HL-60 (cell line): Measurements from ENCODE around the gene MFAP1.
"Not testable (repeated sequence)": the region's sequence is repeated elsewhere in the genome, so short reads cannot be mapped to it uniquely, and the experiment has no call there.

Experiments used
- DNase-seq, 2 experiments: peaks; one replicate each; pipeline ENCODE4 v3.0.0-alpha.2; 2010 to 2020; ENCODE audit warnings: low read depth in 1 of 2, low spot score in 1 of 2
- H3K27ac ChIP-seq: fragments of 250-450 bp; sonication (Bioruptor Pico); replicated peaks from 2 replicates; pipeline ENCODE4 v1.5.1; 2020; ENCODE audit warnings: mild to moderate bottlenecking, moderate library complexity
- H3K27me3 ChIP-seq: fragments of 250-450 bp; sonication (Bioruptor Pico); 2 replicates; pipeline ENCODE4 v1.5.1; 2021; ENCODE audit warnings: mild to moderate bottlenecking, moderate library complexity; ENCODE audit not compliant: insufficient read depth, poor library complexity, severe bottlenecking
- H3K4me3 ChIP-seq: replicated peaks from 2 replicates; pipeline ENCODE4 v1.5.1; 2011; ENCODE audit warnings: mild to moderate bottlenecking, control low read depth, low read length; ENCODE audit not compliant: insufficient read depth
- CTCF ChIP-seq: IDR thresholded peaks from one replicate; pipeline ENCODE4 v1.5.1; 2011; ENCODE audit warnings: low read length, control low read depth, inconsistent platforms; ENCODE audit not compliant: insufficient read depth
- GABPA ChIP-seq: IDR thresholded peaks from 2 replicates; pipeline ENCODE4 v1.6.1; 2012; ENCODE audit warnings: low read depth
- POLR2AphosphoS5 ChIP-seq: IDR thresholded peaks from 2 replicates; pipeline ENCODE4 v1.6.1; 2012; ENCODE audit warnings: low read depth
- REST ChIP-seq: IDR thresholded peaks from 2 replicates; pipeline ENCODE4 v1.6.1; 2012; ENCODE audit warnings: low read depth; ENCODE audit not compliant: insufficient replicate concordance
- SPI1 ChIP-seq: IDR thresholded peaks from 2 replicates; pipeline ENCODE4 v1.6.1; 2012; ENCODE audit warnings: low read depth, mild to moderate bottlenecking, borderline replicate concordance

The MFAP1 gene

GRCh38 chr15:43845421-43845820, 20.9 kb upstream of the MFAP1 start:
- TF ChIP-seq CTCF = no peak
- TF ChIP-seq REST = no peak
- TF ChIP-seq GABPA = no peak
- H3K4me3 ChIP-seq = no peak overlapping the region
- DNase-seq = no peak
- H3K27me3 ChIP-seq = no peaks in the 10 kb centered on the region
- no peak overlapping the region for H3K27ac ChIP-seq

GRCh38 chr15:43832485-43832884, 8.0 kb upstream of the MFAP1 start:
- H3K4me3 ChIP-seq, H3K27me3 ChIP-seq, DNase-seq, H3K27ac ChIP-seq: not testable (repeated sequence)

- not testable (repeated sequence) for H3K27ac ChIP-seq, DNase-seq, H3K27me3 ChIP-seq, H3K4me3 ChIP-seq
Measured at GRCh38 chr15:43831519-43832052, 7.1 kb upstream of the MFAP1 start.

- H3K4me3 ChIP-seq, DNase-seq, H3K27ac ChIP-seq, H3K27me3 ChIP-seq: not testable (repeated sequence)
Measured at GRCh38 chr15:43830691-43831275, 6.3 kb upstream of the MFAP1 start.

- H3K27me3 ChIP-seq, DNase-seq, H3K4me3 ChIP-seq, H3K27ac ChIP-seq: not testable (repeated sequence)
Measured at GRCh38 chr15:43829951-43830540, 5.6 kb upstream of the MFAP1 start.

GRCh38 chr15:43828061-43828657, 3.7 kb upstream of the MFAP1 start:
- Histone ChIP-seq H3K27me3 (no peaks in the 10 kb centered on the region), H3K27ac (peak overlapping the region; percentile 85), H3K4me3 (peak overlapping the region; percentile 83)
- TF ChIP-seq REST = no peak
- TF ChIP-seq SPI1 = no peak
- no peak for TF ChIP-seq GABPA
- no peak for TF ChIP-seq POLR2AphosphoS5
- TF ChIP-seq CTCF = no peak
- no peak for DNase-seq
